MM.1S (cell line): ENCODE data around the gene HPSE2.

ENCODE experiments used
- DNase-seq: peaks from one replicate; pipeline ENCODE4 v3.0.0-alpha.2; 2015
- H2AFZ ChIP-seq: fragments of 300-600 bp; sonication (generic); 2 replicates; pipeline ENCODE4 v1.6.0; 2016; ENCODE audit warnings: antibody characterized with exemption, low read length
- H3F3A ChIP-seq: fragments of 300-600 bp; sonication (generic); 2 replicates; pipeline ENCODE4 v1.6.1; 2016; ENCODE audit warnings: mild to moderate bottlenecking, antibody characterized with exemption, low read length, moderate library complexity, mixed read lengths; ENCODE audit not compliant: insufficient read depth
- H3K27ac ChIP-seq: fragments of 300-600 bp; sonication (generic); 2 replicates; pipeline ENCODE4 v1.5.1; 2016; ENCODE audit warnings: mild to moderate bottlenecking, low read length
- H3K27me3 ChIP-seq: fragments of 300-600 bp; sonication (generic); replicated peaks from 2 replicates; pipeline ENCODE4 v1.6.0; 2016; ENCODE audit warnings: low read length; ENCODE audit not compliant: insufficient read depth
- H3K36me3 ChIP-seq: fragments of 300-600 bp; sonication (generic); replicated peaks from 2 replicates; pipeline ENCODE4 v1.6.1; 2016; ENCODE audit warnings: mild to moderate bottlenecking, low read length, mixed read lengths; ENCODE audit not compliant: insufficient read depth
- H3K4me1 ChIP-seq: fragments of 300-600 bp; sonication (generic); 2 replicates; pipeline ENCODE4 v1.6.1; 2016; ENCODE audit warnings: low read length, mixed read lengths
- H3K4me2 ChIP-seq: fragments of 300-600 bp; sonication (generic); 2 replicates; pipeline ENCODE4 v1.6.0; 2016; ENCODE audit warnings: low read depth, low read length
- H3K4me3 ChIP-seq: fragments of 300-600 bp; sonication (generic); 2 replicates; pipeline ENCODE4 v1.5.1; 2016; ENCODE audit warnings: low read length, mixed read lengths
- H3K79me2 ChIP-seq: fragments of 300-600 bp; sonication (generic); 2 replicates; pipeline ENCODE4 v1.6.1; 2016; ENCODE audit warnings: mixed run types, low read length, mixed read lengths
- H3K9ac ChIP-seq: fragments of 300-600 bp; sonication (generic); 2 replicates; pipeline ENCODE4 v1.6.1; 2016; ENCODE audit warnings: low read length, mixed read lengths
- H3K9me2 ChIP-seq: fragments of 300-600 bp; sonication (generic); replicated peaks from 2 replicates; pipeline ENCODE4 v1.6.1; 2016; ENCODE audit warnings: mild to moderate bottlenecking, low read length, mixed read lengths; ENCODE audit not compliant: insufficient read depth
- H3K9me3 ChIP-seq: fragments of 300-600 bp; sonication (generic); replicated peaks from 2 replicates; pipeline ENCODE4 v1.6.1; 2016; ENCODE audit warnings: mild to moderate bottlenecking, low read length, mixed read lengths; ENCODE audit not compliant: insufficient read depth
- H4K20me1 ChIP-seq: fragments of 300-600 bp; sonication (generic); 2 replicates; pipeline ENCODE4 v1.6.1; 2016; ENCODE audit warnings: mild to moderate bottlenecking, low read length, moderate library complexity, mixed read lengths; ENCODE audit not compliant: insufficient read depth
- EZH2 ChIP-seq: fragments of 300-600 bp; sonication (generic); optimal IDR thresholded peaks from 2 replicates; pipeline ENCODE3; 2017; ENCODE audit warnings: low read depth, mild to moderate bottlenecking, antibody characterized with exemption, low read length, mixed read lengths
- EZH2phosphoT487 ChIP-seq: fragments of 300-600 bp; sonication (generic); IDR thresholded peaks from 2 replicates; pipeline ENCODE4 v1.6.1; 2018; ENCODE audit warnings: antibody characterized with exemption, low read length
- TF ChIP-seq, protein P1 (sequence below): fragments of 300-600 bp; sonication (generic); IDR thresholded peaks from 2 replicates; pipeline ENCODE4 v1.5.1; 2016; ENCODE audit warnings: antibody characterized with exemption, low read length, mixed read lengths

The HPSE2 gene

DNA sequence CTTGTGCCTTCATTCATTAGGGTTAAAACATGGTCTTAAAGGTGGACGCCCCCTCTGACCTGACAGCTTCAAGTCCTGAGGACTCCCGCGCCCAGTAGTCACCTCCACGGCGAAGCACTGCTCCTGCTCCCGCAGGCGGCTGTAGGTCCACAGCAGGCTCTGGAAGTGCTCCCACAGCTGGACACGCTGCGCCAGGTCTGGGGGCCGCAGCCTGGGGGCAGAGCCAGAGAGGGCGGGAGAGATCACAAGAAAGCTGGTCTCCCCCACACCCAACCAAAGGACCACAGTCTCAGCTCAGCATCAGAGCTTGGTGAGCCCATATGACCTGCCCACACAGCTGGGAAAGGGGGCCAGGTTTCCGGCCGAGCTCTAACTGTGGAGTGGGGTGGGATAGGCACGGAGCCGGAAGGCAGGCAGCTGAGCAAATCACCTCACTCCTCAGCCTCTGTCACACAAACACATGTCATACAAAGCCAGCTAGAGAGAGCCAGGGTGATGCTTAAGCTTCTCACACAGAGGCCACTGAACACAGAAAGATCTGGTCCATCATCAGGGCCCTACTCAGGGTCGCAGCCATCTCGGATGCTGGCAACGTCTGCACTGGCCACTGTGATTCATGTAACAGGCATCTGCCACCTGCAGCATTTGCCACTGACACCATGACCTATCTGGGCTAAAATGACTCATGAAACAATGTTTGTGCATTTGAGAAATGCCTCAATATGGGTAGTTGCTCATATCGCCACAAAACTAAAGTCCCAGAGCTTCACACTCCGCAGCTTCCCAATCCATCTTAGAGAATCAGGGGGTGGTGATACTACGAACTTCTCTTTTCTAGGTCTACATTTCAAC lies 801.5 kb downstream of the HPSE2 start:
- H3K27me3 ChIP-seq, result no peaks in the 10 kb centered on the region
- 0 out of 2 replicates have a peak, but pooled peaks cover 7% of the 10 kb centered on the region for H3K36me3 ChIP-seq
- no peaks in the 10 kb centered on the region for H3K79me2 ChIP-seq
- H3K9me3 ChIP-seq, result no peaks in the 10 kb centered on the region
- H3K4me1 ChIP-seq, result 0 out of 2 replicates have a peak, but pooled peaks cover 5% of the 10 kb centered on the region
- H2AFZ ChIP-seq, result no peak overlapping the region
- TF ChIP-seq EZH2, result no peak
- no peak for TF ChIP-seq EZH2phosphoT487
- TF ChIP-seq, protein P1, sequence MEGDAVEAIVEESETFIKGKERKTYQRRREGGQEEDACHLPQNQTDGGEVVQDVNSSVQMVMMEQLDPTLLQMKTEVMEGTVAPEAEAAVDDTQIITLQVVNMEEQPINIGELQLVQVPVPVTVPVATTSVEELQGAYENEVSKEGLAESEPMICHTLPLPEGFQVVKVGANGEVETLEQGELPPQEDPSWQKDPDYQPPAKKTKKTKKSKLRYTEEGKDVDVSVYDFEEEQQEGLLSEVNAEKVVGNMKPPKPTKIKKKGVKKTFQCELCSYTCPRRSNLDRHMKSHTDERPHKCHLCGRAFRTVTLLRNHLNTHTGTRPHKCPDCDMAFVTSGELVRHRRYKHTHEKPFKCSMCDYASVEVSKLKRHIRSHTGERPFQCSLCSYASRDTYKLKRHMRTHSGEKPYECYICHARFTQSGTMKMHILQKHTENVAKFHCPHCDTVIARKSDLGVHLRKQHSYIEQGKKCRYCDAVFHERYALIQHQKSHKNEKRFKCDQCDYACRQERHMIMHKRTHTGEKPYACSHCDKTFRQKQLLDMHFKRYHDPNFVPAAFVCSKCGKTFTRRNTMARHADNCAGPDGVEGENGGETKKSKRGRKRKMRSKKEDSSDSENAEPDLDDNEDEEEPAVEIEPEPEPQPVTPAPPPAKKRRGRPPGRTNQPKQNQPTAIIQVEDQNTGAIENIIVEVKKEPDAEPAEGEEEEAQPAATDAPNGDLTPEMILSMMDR, result no peak
- H3K4me3 ChIP-seq, result no peak overlapping the region
- no peak overlapping the region for H3K4me2 ChIP-seq
- no peak overlapping the region for H3K9ac ChIP-seq
- no peaks in the 10 kb centered on the region for H3K9me2 ChIP-seq
- no peak overlapping the region for H3K27ac ChIP-seq
- H3F3A ChIP-seq, result no peaks in the 10 kb centered on the region
- H4K20me1 ChIP-seq, result no peaks in the 10 kb centered on the region
- no peak for DNase-seq

DNA sequence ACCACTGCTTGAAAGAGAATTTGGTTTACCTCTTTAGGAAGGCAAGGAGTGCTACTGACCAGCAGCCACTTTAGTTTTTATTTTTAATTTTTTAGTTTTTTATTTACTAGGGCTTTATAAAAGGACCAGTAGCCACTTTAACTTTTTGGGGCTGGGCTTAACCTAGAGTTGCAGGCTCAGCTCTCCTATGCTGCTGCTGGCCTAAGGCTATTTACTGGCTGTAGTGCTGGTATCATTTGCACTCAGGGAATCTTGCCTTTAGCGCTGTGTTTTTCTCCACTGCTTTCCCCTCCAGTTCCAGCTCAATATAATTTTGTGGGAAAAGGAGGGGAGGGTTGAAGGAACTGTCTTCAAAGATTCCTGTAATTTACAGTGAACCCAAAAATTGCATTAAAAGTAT lies 802.3 kb downstream of the HPSE2 start:
- Histone ChIP-seq H3K9ac (no peak overlapping the region), H3K4me3 (no peak overlapping the region), H3K4me2 (no peak overlapping the region), H2AFZ (no peak overlapping the region), H3K4me1 (0 out of 2 replicates have a peak, but pooled peaks cover 5% of the 10 kb centered on the region), H3F3A (no peaks in the 10 kb centered on the region), H4K20me1 (no peaks in the 10 kb centered on the region), H3K9me2 (no peaks in the 10 kb centered on the region), H3K9me3 (no peaks in the 10 kb centered on the region), H3K79me2 (no peaks in the 10 kb centered on the region), H3K27me3 (no peaks in the 10 kb centered on the region), H3K36me3 (0 out of 2 replicates have a peak, but pooled peaks cover 7% of the 10 kb centered on the region), H3K27ac (no peak overlapping the region)
- DNase-seq, result no peak
- TF ChIP-seq, protein P1, result no peak
- TF ChIP-seq EZH2 (no peak), EZH2phosphoT487 (no peak)

DNA sequence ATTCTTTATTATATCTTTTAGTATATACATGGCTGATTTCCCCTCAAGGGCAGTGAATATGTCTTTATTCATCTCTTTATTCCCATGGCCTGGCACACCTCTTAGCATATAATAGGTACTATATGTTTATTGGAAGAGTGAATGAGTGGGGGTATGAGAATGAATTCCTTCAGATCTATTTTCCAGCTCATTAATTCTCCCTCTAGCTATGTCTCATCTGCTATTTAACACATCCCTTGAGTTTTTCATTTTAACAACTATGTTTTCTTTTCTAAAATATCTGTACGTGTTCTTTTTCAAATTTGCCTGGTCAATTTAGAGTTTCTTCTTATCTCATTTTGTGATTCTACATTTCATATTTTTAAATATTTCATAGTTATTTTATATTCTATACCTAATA lies 803.3 kb downstream of the HPSE2 start:
- Histone ChIP-seq H3K9me3 (no peaks in the 10 kb centered on the region), H3K9ac (no peak overlapping the region), H3K79me2 (no peaks in the 10 kb centered on the region), H3K9me2 (no peaks in the 10 kb centered on the region), H3K27ac (no peak overlapping the region), H3K4me2 (no peak overlapping the region), H3K27me3 (no peaks in the 10 kb centered on the region), H3K36me3 (0 out of 2 replicates have a peak, but pooled peaks cover 7% of the 10 kb centered on the region), H4K20me1 (no peaks in the 10 kb centered on the region), H3K4me3 (no peak overlapping the region), H2AFZ (no peak overlapping the region), H3K4me1 (0 out of 2 replicates have a peak, but pooled peaks cover 5% of the 10 kb centered on the region), H3F3A (no peaks in the 10 kb centered on the region)
- no peak for DNase-seq
- TF ChIP-seq, protein P1, result no peak
- TF ChIP-seq EZH2phosphoT487 (no peak), EZH2 (no peak)
